HCT116 (cell line): ENCODE data around the gene APBB2.

Experiments
- CTCF ChIP-seq, 3 experiments: fragments of 200-600 bp in 1 of 3; sonication (generic) in 1 of 3; IDR thresholded peaks in 2 of 3; conservative IDR thresholded peaks in 1 of 3; 2 replicates each; pipeline ENCODE4 v1.5.1; 2012 to 2017; ENCODE audit warnings: low read depth in 2 of 3, low read length in 2 of 3, antibody characterized with exemption in 1 of 3, borderline replicate concordance in 1 of 3, control low read depth in 1 of 3, mild to moderate bottlenecking in 1 of 3, mixed read lengths in 1 of 3, mixed run types in 1 of 3, moderate library complexity in 1 of 3; ENCODE audit not compliant: insufficient read depth in 1 of 3
- EGR1 ChIP-seq: IDR thresholded peaks from 2 replicates; pipeline ENCODE4 v1.6.1; 2012; ENCODE audit warnings: low read depth
- EZH2 ChIP-seq: fragments of 200-600 bp; sonication (generic); IDR thresholded peaks from 2 replicates; pipeline ENCODE4 v1.6.1; 2017; ENCODE audit warnings: antibody characterized with exemption, mixed run types
- EZH2phosphoT487 ChIP-seq: fragments of 200-600 bp; IDR thresholded peaks from 2 replicates; pipeline ENCODE4 v1.6.1; 2018; ENCODE audit warnings: antibody characterized with exemption, borderline replicate concordance
- JUND ChIP-seq: IDR thresholded peaks from 2 replicates; pipeline ENCODE4 v1.6.1; 2012
- POLR2A ChIP-seq: IDR thresholded peaks from 2 replicates; pipeline ENCODE4 v1.7.0; 2011; ENCODE audit warnings: borderline replicate concordance; ENCODE audit not compliant: insufficient read depth, insufficient read length; ENCODE audit errors: extremely low read depth
- POLR2AphosphoS5 ChIP-seq: IDR thresholded peaks from 2 replicates; pipeline ENCODE4 v1.6.1; 2011; ENCODE audit warnings: mild to moderate bottlenecking, low read depth, low read length, moderate library complexity
- REST ChIP-seq: IDR thresholded peaks from 2 replicates; pipeline ENCODE4 v1.6.1; 2012; ENCODE audit warnings: low read depth
- ZFX ChIP-seq: fragments of 450-650 bp; IDR thresholded peaks from 2 replicates; pipeline ENCODE4 v1.6.1; 2017
- TF ChIP-seq, protein P1 (sequence below): IDR thresholded peaks from 2 replicates; pipeline ENCODE4 v1.6.1; 2011; ENCODE audit warnings: mild to moderate bottlenecking, low read length, moderate library complexity; ENCODE audit not compliant: insufficient replicate concordance; ENCODE audit errors: extremely low read depth

GRCh38 chr4:41161355-41161754, 53.0 kb downstream of the APBB2 start:
- TF ChIP-seq CTCF (IDR thresholded peaks at IDR 0.05 in 2 of 3, conservative IDR thresholded peaks at IDR 0.05 in 1 of 3; ENCODE audit: borderline replicate concordance in 1 of 3, insufficient read depth in 1 of 3, low read depth in 2 of 3, low read length in 2 of 3) (no peak), JUND (no peak), POLR2AphosphoS5 (no peak), REST (no peak), POLR2A (no peak), EZH2 (no peak), EZH2phosphoT487 (no peak), ZFX (no peak), EGR1 (no peak)
- TF ChIP-seq, protein P1, sequence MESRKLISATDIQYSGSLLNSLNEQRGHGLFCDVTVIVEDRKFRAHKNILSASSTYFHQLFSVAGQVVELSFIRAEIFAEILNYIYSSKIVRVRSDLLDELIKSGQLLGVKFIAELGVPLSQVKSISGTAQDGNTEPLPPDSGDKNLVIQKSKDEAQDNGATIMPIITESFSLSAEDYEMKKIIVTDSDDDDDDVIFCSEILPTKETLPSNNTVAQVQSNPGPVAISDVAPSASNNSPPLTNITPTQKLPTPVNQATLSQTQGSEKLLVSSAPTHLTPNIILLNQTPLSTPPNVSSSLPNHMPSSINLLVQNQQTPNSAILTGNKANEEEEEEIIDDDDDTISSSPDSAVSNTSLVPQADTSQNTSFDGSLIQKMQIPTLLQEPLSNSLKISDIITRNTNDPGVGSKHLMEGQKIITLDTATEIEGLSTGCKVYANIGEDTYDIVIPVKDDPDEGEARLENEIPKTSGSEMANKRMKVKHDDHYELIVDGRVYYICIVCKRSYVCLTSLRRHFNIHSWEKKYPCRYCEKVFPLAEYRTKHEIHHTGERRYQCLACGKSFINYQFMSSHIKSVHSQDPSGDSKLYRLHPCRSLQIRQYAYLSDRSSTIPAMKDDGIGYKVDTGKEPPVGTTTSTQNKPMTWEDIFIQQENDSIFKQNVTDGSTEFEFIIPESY, result no peak
